ENCODE measurements around the gene IQCM.

GRCh38 chr4:149684516-149684915 lies 131.1 kb downstream of the IQCM start:
- TF ChIP-seq POLR2A (IDR thresholded peaks at IDR 0.05), result no peak
- no peak for TF ChIP-seq CTCF (IDR thresholded peaks at IDR 0.05)
